ENCODE measurements around the gene TERC.
"Not testable (repeated sequence)": the region's sequence is repeated elsewhere in the genome, so short reads cannot be mapped to it uniquely, and the experiment has no call there.

Gene TERC

GRCh38 chr3:169739067-169739466 lies 25.8 kb downstream of the TERC start:
- Histone ChIP-seq H4K8ac (ENCODE audit: low read depth, low read length) (no peak overlapping the region), H3K18ac (ENCODE audit: low read length) (no peak overlapping the region), H3K9me3 (ENCODE audit: insufficient read depth, low read depth, low read length) (no peaks in the 10 kb centered on the region), H3K79me1 (ENCODE audit: low read length) (no peaks in the 10 kb centered on the region), H3K4ac (ENCODE audit: low read depth, low read length) (no peak overlapping the region), H2BK5ac (ENCODE audit: low read depth, low read length, poor library complexity) (no peak overlapping the region), H3K27me3 (ENCODE audit: insufficient read depth, low read length) (no peaks in the 10 kb centered on the region), H2BK12ac (ENCODE audit: low read length) (no peak overlapping the region), H3K79me2 (ENCODE audit: control insufficient read depth, insufficient read depth, low read length, poor library complexity) (no peaks in the 10 kb centered on the region), H3K23ac (ENCODE audit: low read length) (no peak overlapping the region), H3K4me2 (ENCODE audit: low read length) (no peak overlapping the region), H3K4me3 (ENCODE audit: low read depth, low read length) (no peak overlapping the region), H4K91ac (ENCODE audit: low read depth, low read length) (no peak overlapping the region), H3K27ac (ENCODE audit: low read depth, low read length) (no peak overlapping the region), H2AK5ac (ENCODE audit: low read length) (no peak overlapping the region), H2BK120ac (ENCODE audit: insufficient read depth, low read length, poor library complexity) (no peak overlapping the region), H3K4me1 (ENCODE audit: control insufficient read depth in 1 of 2, insufficient read depth in 2 of 2, low read length in 2 of 2) (no peaks in the 10 kb centered on the region), H3K14ac (ENCODE audit: low read length) (no peak overlapping the region), H4K12ac (ENCODE audit: low read depth, low read length) (no peak overlapping the region), H3K36me3 (ENCODE audit: control insufficient read depth in 1 of 2, insufficient read depth in 2 of 2, low read length in 2 of 2) (no peaks in the 10 kb centered on the region), H3K9ac (ENCODE audit: low read length) (no peak overlapping the region), H2AFZ (ENCODE audit: insufficient read depth, low read length, poor library complexity) (no peak overlapping the region)
- no peak for DNase-seq
- WGBS (ENCODE audit: extremely low coverage, insufficient coverage, insufficient read length): no CpG with 5 or more reads among the region's 2 CpGs

GRCh38 chr3:169731857-169732256 lies 33.0 kb downstream of the TERC start:
- H3K4me1 ChIP-seq (ENCODE audit: control insufficient read depth in 1 of 2, insufficient read depth in 2 of 2, low read length in 2 of 2); H2BK12ac ChIP-seq (ENCODE audit: low read length); H3K4me2 ChIP-seq (ENCODE audit: low read length); H3K9ac ChIP-seq (ENCODE audit: low read length); H3K27ac ChIP-seq (ENCODE audit: low read depth, low read length); H3K9me3 ChIP-seq (ENCODE audit: insufficient read depth, low read depth, low read length); H3K4me3 ChIP-seq (ENCODE audit: low read depth, low read length); H3K27me3 ChIP-seq (ENCODE audit: insufficient read depth, low read length); DNase-seq; H3K18ac ChIP-seq (ENCODE audit: low read length); H4K8ac ChIP-seq (ENCODE audit: low read depth, low read length); H2AFZ ChIP-seq (ENCODE audit: insufficient read depth, low read length, poor library complexity); H4K91ac ChIP-seq (ENCODE audit: low read depth, low read length); H2BK5ac ChIP-seq (ENCODE audit: low read depth, low read length, poor library complexity); H3K14ac ChIP-seq (ENCODE audit: low read length); H3K36me3 ChIP-seq (ENCODE audit: control insufficient read depth in 1 of 2, insufficient read depth in 2 of 2, low read length in 2 of 2); H3K79me1 ChIP-seq (ENCODE audit: low read length); H3K4ac ChIP-seq (ENCODE audit: low read depth, low read length); H4K12ac ChIP-seq (ENCODE audit: low read depth, low read length); H3K23ac ChIP-seq (ENCODE audit: low read length); H2BK120ac ChIP-seq (ENCODE audit: insufficient read depth, low read length, poor library complexity); H3K79me2 ChIP-seq (ENCODE audit: control insufficient read depth, insufficient read depth, low read length, poor library complexity); H2AK5ac ChIP-seq (ENCODE audit: low read length): not testable (repeated sequence)

DNA sequence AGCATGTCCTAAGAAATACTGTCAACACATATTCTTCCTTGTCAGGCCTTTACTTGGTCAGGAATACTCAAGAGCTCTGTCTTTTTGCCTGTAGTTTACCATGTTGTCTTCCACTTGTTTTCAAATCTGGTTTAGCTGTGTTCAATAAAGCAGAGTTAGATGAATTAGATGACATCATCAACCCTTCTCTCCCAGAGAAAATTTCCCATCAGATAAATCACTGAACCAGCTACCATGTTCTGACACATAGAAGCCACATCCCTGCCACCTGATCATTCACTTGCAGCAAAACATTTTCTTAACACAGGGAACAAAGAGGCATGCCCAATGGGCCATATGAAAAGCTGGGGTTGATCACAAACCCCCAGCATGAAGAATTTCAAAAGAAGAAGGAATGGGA lies 42.1 kb downstream of the TERC start:
- no peak for DNase-seq
- Histone ChIP-seq H3K18ac (ENCODE audit: low read length) (no peak overlapping the region), H2BK120ac (ENCODE audit: insufficient read depth, low read length, poor library complexity) (no peak overlapping the region), H3K23ac (ENCODE audit: low read length) (no peak overlapping the region), H3K9me3 (ENCODE audit: insufficient read depth, low read depth, low read length) (no peaks in the 10 kb centered on the region), H4K91ac (ENCODE audit: low read depth, low read length) (no peak overlapping the region), H3K4me2 (ENCODE audit: low read length) (no peak overlapping the region), H3K4me1 (ENCODE audit: control insufficient read depth in 1 of 2, insufficient read depth in 2 of 2, low read length in 2 of 2) (no peaks in the 10 kb centered on the region), H2AK5ac (ENCODE audit: low read length) (no peak overlapping the region), H2BK5ac (ENCODE audit: low read depth, low read length, poor library complexity) (no peak overlapping the region), H3K9ac (ENCODE audit: low read length) (no peak overlapping the region), H4K8ac (ENCODE audit: low read depth, low read length) (no peak overlapping the region), H3K14ac (ENCODE audit: low read length) (no peak overlapping the region), H3K79me1 (ENCODE audit: low read length) (no peaks in the 10 kb centered on the region), H3K4ac (ENCODE audit: low read depth, low read length) (no peak overlapping the region), H3K36me3 (ENCODE audit: control insufficient read depth in 1 of 2, insufficient read depth in 2 of 2, low read length in 2 of 2) (no peaks in the 10 kb centered on the region), H2AFZ (ENCODE audit: insufficient read depth, low read length, poor library complexity) (no peak overlapping the region), H2BK12ac (ENCODE audit: low read length) (no peak overlapping the region), H3K27me3 (ENCODE audit: insufficient read depth, low read length) (no peaks in the 10 kb centered on the region), H3K27ac (ENCODE audit: low read depth, low read length) (no peak overlapping the region), H3K4me3 (ENCODE audit: low read depth, low read length) (no peak overlapping the region), H4K12ac (ENCODE audit: low read depth, low read length) (no peak overlapping the region), H3K79me2 (ENCODE audit: control insufficient read depth, insufficient read depth, low read length, poor library complexity) (no peaks in the 10 kb centered on the region)

GRCh38 chr3:169718415-169718814 lies 46.4 kb downstream of the TERC start:
- H2BK120ac ChIP-seq (ENCODE audit: insufficient read depth, low read length, poor library complexity); H3K4me1 ChIP-seq (ENCODE audit: control insufficient read depth in 1 of 2, insufficient read depth in 2 of 2, low read length in 2 of 2); H3K36me3 ChIP-seq (ENCODE audit: control insufficient read depth in 1 of 2, insufficient read depth in 2 of 2, low read length in 2 of 2); H4K12ac ChIP-seq (ENCODE audit: low read depth, low read length); H3K27me3 ChIP-seq (ENCODE audit: insufficient read depth, low read length); H2BK12ac ChIP-seq (ENCODE audit: low read length); H2BK5ac ChIP-seq (ENCODE audit: low read depth, low read length, poor library complexity); H2AFZ ChIP-seq (ENCODE audit: insufficient read depth, low read length, poor library complexity); DNase-seq; H3K9me3 ChIP-seq (ENCODE audit: insufficient read depth, low read depth, low read length); H3K9ac ChIP-seq (ENCODE audit: low read length); H2AK5ac ChIP-seq (ENCODE audit: low read length); H3K18ac ChIP-seq (ENCODE audit: low read length); H3K4me2 ChIP-seq (ENCODE audit: low read length); H3K79me2 ChIP-seq (ENCODE audit: control insufficient read depth, insufficient read depth, low read length, poor library complexity); H4K8ac ChIP-seq (ENCODE audit: low read depth, low read length); H3K27ac ChIP-seq (ENCODE audit: low read depth, low read length); H3K79me1 ChIP-seq (ENCODE audit: low read length); H3K4me3 ChIP-seq (ENCODE audit: low read depth, low read length); H3K4ac ChIP-seq (ENCODE audit: low read depth, low read length); H4K91ac ChIP-seq (ENCODE audit: low read depth, low read length); H3K23ac ChIP-seq (ENCODE audit: low read length); H3K14ac ChIP-seq (ENCODE audit: low read length): not testable (repeated sequence)
- no CpG with 5 or more reads among the region's 4 CpGs for WGBS (ENCODE audit: extremely low coverage, insufficient coverage, insufficient read length)
